Ishikawa (cell line): ENCODE results near the gene RIMS4.

Source experiments
- CEBPB ChIP-seq: IDR thresholded peaks from 2 replicates; pipeline ENCODE4 v1.6.1; 2012
- CREB1 ChIP-seq: IDR thresholded peaks from 2 replicates; pipeline ENCODE4 v1.6.1; 2012; ENCODE audit warnings: low read depth
- EGR1 ChIP-seq: IDR thresholded peaks from 2 replicates; pipeline ENCODE4 v1.6.1; 2012
- EP300 ChIP-seq: IDR thresholded peaks from 2 replicates; pipeline ENCODE4 v1.6.1; 2012; ENCODE audit warnings: borderline replicate concordance
- FOXM1 ChIP-seq: IDR thresholded peaks from 2 replicates; pipeline ENCODE4 v1.6.1; 2012; ENCODE audit warnings: low read depth, borderline replicate concordance
- MAX ChIP-seq: IDR thresholded peaks from 2 replicates; pipeline ENCODE4 v1.6.1; 2012
- NFIC ChIP-seq: IDR thresholded peaks from 2 replicates; pipeline ENCODE4 v1.6.1; 2012
- RAD21 ChIP-seq: IDR thresholded peaks from 2 replicates; pipeline ENCODE4 v1.6.1; 2012; ENCODE audit warnings: low read depth
- TAF1 ChIP-seq: IDR thresholded peaks from 2 replicates; pipeline ENCODE4 v1.6.1; 2012; ENCODE audit warnings: low read depth, mild to moderate bottlenecking
- TCF12 ChIP-seq: IDR thresholded peaks from 2 replicates; pipeline ENCODE4 v1.6.1; 2012; ENCODE audit warnings: low read depth
- TEAD4 ChIP-seq: IDR thresholded peaks from 2 replicates; pipeline ENCODE4 v1.6.1; 2012
- USF1 ChIP-seq: IDR thresholded peaks from 2 replicates; pipeline ENCODE4 v1.6.1; 2012
- YY1 ChIP-seq: IDR thresholded peaks from 2 replicates; pipeline ENCODE4 v1.6.1; 2012; ENCODE audit warnings: low read depth
- ZBTB7A ChIP-seq: IDR thresholded peaks from 2 replicates; pipeline ENCODE4 v1.6.1; 2012; ENCODE audit warnings: low read depth
- TF ChIP-seq, protein P1 (sequence below): IDR thresholded peaks from 2 replicates; pipeline ENCODE4 v1.6.1; 2012; ENCODE audit warnings: low read depth, mild to moderate bottlenecking

RIMS4 gene

GRCh38 chr20:44743916-44744655 is 66.3 kb downstream of the RIMS4 start:
- TF ChIP-seq FOXM1 = no peak
- TF ChIP-seq ZBTB7A = no peak
- no peak for TF ChIP-seq EP300
- no peak for TF ChIP-seq RAD21
- no peak for TF ChIP-seq EGR1

GRCh38 chr20:44743080-44743701 is 67.2 kb downstream of the RIMS4 start:
- TF ChIP-seq MAX (no peak), ZBTB7A (no peak), EP300 (no peak), TEAD4 (no peak), YY1 (no peak), TAF1 (no peak), EGR1 (no peak), CREB1 (no peak), RAD21 (no peak), NFIC (no peak), USF1 (no peak), FOXM1 (no peak), CEBPB (no peak), TCF12 (no peak)
- TF ChIP-seq, protein P1, sequence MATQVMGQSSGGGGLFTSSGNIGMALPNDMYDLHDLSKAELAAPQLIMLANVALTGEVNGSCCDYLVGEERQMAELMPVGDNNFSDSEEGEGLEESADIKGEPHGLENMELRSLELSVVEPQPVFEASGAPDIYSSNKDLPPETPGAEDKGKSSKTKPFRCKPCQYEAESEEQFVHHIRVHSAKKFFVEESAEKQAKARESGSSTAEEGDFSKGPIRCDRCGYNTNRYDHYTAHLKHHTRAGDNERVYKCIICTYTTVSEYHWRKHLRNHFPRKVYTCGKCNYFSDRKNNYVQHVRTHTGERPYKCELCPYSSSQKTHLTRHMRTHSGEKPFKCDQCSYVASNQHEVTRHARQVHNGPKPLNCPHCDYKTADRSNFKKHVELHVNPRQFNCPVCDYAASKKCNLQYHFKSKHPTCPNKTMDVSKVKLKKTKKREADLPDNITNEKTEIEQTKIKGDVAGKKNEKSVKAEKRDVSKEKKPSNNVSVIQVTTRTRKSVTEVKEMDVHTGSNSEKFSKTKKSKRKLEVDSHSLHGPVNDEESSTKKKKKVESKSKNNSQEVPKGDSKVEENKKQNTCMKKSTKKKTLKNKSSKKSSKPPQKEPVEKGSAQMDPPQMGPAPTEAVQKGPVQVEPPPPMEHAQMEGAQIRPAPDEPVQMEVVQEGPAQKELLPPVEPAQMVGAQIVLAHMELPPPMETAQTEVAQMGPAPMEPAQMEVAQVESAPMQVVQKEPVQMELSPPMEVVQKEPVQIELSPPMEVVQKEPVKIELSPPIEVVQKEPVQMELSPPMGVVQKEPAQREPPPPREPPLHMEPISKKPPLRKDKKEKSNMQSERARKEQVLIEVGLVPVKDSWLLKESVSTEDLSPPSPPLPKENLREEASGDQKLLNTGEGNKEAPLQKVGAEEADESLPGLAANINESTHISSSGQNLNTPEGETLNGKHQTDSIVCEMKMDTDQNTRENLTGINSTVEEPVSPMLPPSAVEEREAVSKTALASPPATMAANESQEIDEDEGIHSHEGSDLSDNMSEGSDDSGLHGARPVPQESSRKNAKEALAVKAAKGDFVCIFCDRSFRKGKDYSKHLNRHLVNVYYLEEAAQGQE = no peak

GRCh38 chr20:44742304-44743079 is 67.9 kb downstream of the RIMS4 start:
- TF ChIP-seq ZBTB7A (no peak), TAF1 (no peak), USF1 (no peak), YY1 (no peak), TEAD4 (no peak), TCF12 (no peak), NFIC (no peak), EP300 (no peak), EGR1 (no peak), RAD21 (no peak), CREB1 (no peak), MAX (no peak), FOXM1 (no peak), CEBPB (no peak)
- TF ChIP-seq, protein P1 = no peak

GRCh38 chr20:44739942-44740341 is 70.4 kb downstream of the RIMS4 start:
- TF ChIP-seq CREB1 (no peak), ZBTB7A (no peak), TAF1 (no peak), RAD21 (no peak), FOXM1 (no peak), MAX (no peak), USF1 (no peak), EGR1 (no peak), TEAD4 (no peak), NFIC (no peak), EP300 (no peak), TCF12 (no peak), CEBPB (no peak), YY1 (no peak)
- TF ChIP-seq, protein P1 = no peak
